Erythroblast (primary cell): Measurements from ENCODE around the gene AIG1.

Experiments
- DNase-seq, 2 experiments: peaks; one replicate each; lab custom pipeline; 2025; lab: John Stamatoyannopoulos, UW
- GATA1 ChIP-seq: IDR thresholded peaks from 2 replicates; pipeline ENCODE4 v1.6.1; 2011; ENCODE audit warnings: low read depth, mild to moderate bottlenecking, control low read depth, low read length, moderate library complexity
- POLR2A ChIP-seq: IDR thresholded peaks from 2 replicates; pipeline ENCODE4 v1.6.1; 2011; ENCODE audit warnings: mild to moderate bottlenecking, low read length

The AIG1 gene

GRCh38 chr6:143390278-143390677 lies 329.6 kb downstream of the AIG1 start:
- TF ChIP-seq GATA1 (no peak), POLR2A (no peak)
- DNase-seq, result no peak
